Thyroid gland (tissue), 4 donors: Measurements from ENCODE around the gene PTPRG.

ENCODE experiments used
- CTCF ChIP-seq, 6 experiments: fragments of 200-600 bp in 3 of 6; fragments of 450-650 bp in 3 of 6; sonication (generic) in 3 of 6; IDR thresholded peaks; one replicate each; pipeline ENCODE4 v1.5.1; 2016 to 2019; ENCODE audit warnings: antibody characterized with exemption in 6 of 6, mild to moderate bottlenecking in 2 of 6, inconsistent platforms in 1 of 6, moderate library complexity in 1 of 6
- POLR2A ChIP-seq, 2 donors: fragments of 450-650 bp; IDR thresholded peaks; one replicate each; pipeline ENCODE4 v1.6.1; 2017; ENCODE audit warnings: antibody characterized with exemption in 2 of 2, mild to moderate bottlenecking in 2 of 2, moderate library complexity in 1 of 2

GRCh38 chr3:61743686-61744242 lies 182.4 kb downstream of the PTPRG start:
- TF ChIP-seq POLR2A (IDR thresholded peaks at IDR 0.05) (no peak), CTCF (IDR thresholded peaks at IDR 0.05) (no peak)
